HG03457 (cell line): Measurements from ENCODE around the gene MOV10.
"Not testable (repeated sequence)": the region's sequence is repeated elsewhere in the genome, so short reads cannot be mapped to it uniquely, and the experiment has no call there.

Source experiments
- ATAC-seq: cut with Tn5 transposase; IDR thresholded peaks from one replicate; pipeline ENCODE4 v1.9.1; 2021; ENCODE audit warnings: moderate number of reproducible peaks; ENCODE audit not compliant: unreplicated experiment

MOV10 gene

GRCh38 chr1:112712191-112712590, 37.7 kb downstream of the MOV10 start:
- no peak for ATAC-seq

DNA sequence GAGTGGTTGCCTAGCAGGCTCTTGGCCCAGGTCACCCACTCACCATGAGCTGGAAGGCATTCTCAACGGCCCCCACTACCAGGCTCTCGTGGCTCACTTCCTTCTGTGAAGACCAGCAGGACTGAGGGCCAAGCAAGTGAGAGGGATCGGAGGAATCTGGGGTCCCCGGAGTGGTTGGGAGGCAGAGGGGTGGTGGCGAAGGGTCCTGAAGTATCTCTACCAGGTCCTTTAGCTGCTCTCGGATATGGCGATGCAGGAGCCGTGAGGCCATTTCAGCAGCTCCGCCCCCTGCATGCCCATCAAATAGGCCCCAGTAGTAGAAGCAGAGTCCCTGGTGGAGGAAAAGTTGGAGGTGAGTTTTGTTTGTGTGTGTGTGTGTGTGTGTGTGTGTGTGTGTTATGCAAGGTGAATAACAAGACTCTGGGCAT, 38.3 kb downstream of the MOV10 start:
- no peak for ATAC-seq

GRCh38 chr1:112713466-112714312, 39.2 kb downstream of the MOV10 start:
- no peak for ATAC-seq

- ATAC-seq, result peak; percentile 15
Observed at GRCh38 chr1:112714313-112715263, 40.1 kb downstream of the MOV10 start.

- peak; percentile 68 for ATAC-seq
Observed at GRCh38 chr1:112715264-112716053, 41.0 kb downstream of the MOV10 start, which contains the start of gene PPM1J. TSS of gene PPM1J (minus strand) at chr1:112715332. CDS start at chr1:112715301, 31 bp downstream.

DNA sequence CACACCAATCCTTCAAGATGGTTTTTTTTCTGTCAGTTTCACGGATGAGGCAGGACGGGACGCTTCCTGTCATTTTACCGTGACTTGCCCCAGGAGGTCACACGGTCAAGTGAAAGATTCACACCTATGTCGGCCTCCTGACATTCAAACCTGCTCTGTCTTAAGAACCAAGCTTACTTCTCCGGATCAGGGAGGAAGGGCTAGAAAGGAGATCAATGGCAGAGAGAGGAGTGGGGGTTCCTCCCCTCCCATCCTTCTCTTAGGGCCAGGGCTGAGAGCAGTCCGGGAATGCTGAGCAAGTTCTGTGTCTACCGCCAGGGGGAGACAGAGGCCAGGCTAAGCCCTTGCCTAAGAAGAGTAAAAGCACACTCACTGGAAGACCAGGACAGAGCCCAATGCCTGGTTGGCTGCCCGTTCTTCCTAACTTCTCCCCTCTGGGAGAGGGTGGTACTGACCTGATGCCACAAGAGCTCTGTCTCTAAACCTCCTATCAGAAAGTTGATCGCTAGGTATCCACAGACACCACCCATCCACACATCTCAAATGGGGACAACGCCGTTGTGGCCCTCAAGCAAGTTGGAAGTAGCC, 41.8 kb downstream of the MOV10 start:
- peak; percentile 31 for ATAC-seq

- ATAC-seq, result no peak
Observed at GRCh38 chr1:112717263-112717873, 42.9 kb downstream of the MOV10 start.

DNA sequence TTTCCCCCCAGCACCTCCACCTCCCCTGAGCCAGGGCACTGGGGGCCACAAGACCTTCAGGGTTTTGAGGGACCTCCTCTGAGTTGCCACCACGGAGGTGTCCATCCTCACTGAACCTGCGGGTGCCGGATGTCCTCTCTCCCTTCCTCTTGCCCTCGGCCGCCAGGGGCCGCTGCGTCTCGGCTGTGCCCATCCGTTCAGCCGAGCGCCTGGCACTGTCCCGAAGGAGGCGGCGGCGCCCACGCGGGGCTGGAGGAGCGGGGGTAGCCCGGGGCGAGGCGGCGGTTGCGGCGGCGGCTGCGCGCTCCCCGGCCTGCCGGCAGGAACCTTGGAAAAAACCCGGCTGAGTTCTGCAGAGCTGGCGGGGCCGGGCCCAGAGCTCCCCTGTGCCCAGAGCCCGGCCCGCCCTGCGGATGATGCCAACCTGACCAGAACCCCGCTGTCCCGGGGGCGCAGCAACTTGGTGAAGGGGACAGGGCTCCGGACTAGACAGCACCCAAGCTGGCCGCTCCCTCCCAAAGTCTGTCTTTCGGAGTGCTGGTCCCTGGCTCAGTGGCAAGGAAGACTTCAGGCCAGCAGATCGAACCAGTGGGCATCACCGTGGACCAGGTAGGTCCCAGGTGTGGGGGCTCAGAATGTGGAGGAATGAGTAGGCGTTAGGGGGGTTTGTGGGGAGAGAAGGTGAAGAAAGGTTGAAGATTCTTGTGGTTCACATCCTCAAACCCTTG, 44.4 kb downstream of the MOV10 start:
- ATAC-seq, result no peak

- ATAC-seq, result no peak
Observed at GRCh38 chr1:112719706-112720105, 45.2 kb downstream of the MOV10 start.

- no peak for ATAC-seq
Observed at GRCh38 chr1:112720800-112721199, 46.3 kb downstream of the MOV10 start.

- ATAC-seq, result not testable (repeated sequence)
Observed at GRCh38 chr1:112721294-112721693, 46.8 kb downstream of the MOV10 start.

GRCh38 chr1:112721966-112722524, 47.6 kb downstream of the MOV10 start:
- no peak for ATAC-seq

DNA sequence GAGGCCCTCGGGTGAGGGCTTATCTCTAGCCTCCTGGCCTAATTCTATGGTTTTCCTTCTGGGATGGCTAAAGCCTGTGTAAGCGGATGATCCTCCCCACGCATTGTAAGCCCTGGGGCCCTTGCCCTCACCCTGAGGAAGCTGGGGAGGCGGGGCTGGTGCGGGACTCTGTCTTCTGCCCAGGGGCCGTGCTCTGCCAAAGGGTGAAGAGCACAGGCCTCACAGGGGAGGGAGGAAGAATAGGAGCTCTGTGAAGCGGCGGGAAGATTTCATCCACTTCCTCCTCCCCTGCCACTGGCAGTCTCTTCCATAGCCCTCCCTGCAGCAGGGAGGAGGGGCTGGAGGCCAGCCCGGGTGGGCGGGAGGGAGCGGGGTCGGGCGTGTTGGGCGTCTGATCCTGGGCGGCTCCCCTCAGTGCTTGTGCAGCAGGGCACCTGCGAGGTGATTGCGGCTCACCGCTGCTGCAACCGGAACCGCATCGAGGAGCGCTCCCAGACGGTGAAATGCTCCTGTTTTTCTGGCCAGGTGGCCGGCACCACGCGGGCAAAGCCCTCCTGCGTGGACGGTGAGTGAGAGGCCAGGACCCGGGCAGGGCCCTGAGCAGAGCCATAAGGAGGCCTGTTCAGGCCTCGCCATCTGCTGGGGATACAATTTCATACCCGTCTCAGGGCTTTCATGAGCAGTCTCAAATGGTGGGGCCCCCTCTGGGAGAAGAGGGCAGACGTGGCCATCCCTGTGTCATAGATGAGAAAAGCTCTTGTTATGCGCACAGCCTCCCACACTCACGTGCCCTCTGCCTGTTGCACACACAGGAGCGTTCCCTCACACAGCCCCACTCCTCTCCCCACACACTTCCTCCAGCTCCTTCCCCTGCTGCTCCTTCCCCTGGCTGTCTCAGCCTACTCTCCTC, 48.4 kb downstream of the MOV10 start:
- ATAC-seq, result no peak

DNA sequence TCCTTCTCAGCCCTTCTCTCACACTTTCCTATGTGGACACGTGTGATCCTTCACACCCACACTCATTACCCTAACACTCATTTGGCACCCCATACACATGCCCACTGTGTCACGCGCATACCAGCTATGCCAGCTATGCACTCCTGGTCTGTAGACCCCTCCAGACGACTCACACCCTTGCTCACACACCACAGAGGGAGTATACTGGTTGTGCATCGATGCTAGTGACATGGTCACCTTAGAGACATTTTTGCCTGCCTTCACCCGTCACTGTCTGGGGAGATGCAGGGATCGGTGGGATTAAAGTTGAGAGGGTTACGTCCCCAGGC, 49.0 kb downstream of the MOV10 start:
- no peak for ATAC-seq

DNA sequence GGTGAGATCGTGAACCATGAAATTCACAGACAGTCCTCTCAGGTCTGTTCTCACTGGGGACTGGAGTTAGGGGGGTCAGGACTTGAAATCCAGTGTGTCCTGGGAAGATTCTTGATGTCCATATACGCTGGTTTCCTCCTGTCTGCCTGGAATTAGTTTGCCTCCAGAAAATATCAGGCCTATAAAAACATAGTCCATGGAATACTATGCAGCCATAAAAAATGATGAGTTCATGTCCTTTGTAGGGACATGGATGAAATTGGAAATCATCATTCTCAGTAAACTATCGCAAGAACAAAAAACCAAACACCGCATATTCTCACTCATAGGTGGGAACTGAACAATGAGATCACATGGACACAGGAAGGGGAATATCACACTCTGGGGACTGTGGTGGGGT, 49.8 kb downstream of the MOV10 start:
- ATAC-seq, result not testable (repeated sequence)

- no peak for ATAC-seq
Observed at GRCh38 chr1:112727716-112728115, 53.3 kb downstream of the MOV10 start.

DNA sequence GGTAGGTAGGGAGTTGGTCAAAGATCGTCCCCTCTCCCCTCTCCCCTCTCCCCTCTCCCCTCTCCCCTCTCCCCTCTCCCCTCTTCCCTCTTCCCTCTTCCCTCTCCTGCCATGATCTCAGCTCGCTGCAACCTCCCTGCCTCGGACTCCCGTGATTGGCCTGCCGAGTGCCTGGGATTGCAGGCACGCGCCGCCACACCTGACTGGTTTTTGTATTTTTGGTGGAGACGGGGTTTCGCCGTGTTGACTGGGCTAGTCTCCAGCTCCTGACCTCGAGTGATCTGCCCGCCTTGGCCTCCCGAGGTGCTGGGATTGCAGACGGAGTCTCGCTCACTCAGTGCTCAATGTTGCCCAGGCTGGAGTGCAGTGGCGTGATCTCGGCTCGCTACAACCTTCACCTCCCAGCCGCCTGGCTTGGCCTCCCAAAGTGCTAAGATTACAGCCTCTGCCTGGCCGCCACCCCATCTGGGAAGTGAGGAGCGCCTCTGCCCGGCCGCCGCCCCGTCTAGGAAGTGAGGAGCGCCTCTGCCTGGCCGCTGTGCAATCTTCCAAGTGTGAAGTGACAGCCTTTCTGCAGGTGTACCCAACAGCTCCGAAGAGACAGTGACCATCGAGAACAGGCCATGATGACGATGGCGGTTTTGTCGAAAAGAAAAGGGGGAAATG, 54.0 kb downstream of the MOV10 start:
- not testable (repeated sequence) for ATAC-seq

DNA sequence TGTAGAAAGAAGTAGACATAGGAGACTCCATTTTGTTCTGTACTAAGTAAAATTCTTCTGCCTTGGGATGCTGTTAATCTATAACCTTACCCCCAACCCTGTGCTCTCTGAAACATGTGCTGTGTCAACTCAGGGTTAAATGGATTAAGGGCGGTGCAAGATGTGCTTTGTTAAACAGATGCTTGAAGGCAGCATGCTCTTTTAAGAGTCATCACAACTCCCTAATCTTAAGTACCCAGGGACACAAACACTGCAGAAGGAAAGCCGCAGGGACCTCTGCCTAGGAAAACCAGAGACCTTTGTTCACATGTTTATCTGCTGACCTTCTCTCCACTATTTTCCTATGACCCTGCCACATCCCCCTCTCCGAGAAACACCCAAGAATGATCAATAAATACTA, 54.6 kb downstream of the MOV10 start:
- ATAC-seq, result not testable (repeated sequence)
